Right renal pelvis (tissue), 4 donors: ENCODE data around the gene PRSS16. TPM values are rescaled to one million over a fixed set of nuclear protein-coding genes. Genes with fewer than 3 reads are reported as not detected.
"Not testable (repeated sequence)": the region's sequence is repeated elsewhere in the genome, so short reads cannot be mapped to it uniquely, and the experiment has no call there.

Experiments
- DNase-seq, 4 donors: peaks; one replicate each; pipeline ENCODE4 v3.0.0-alpha.2; 2013; ENCODE audit warnings: low read depth in 4 of 4, low spot score in 3 of 4, missing footprints in 1 of 4
- polyA plus RNA-seq, 4 donors: library from polyadenylated mRNA; unstranded; fragments of 120-200 nt; gene quantifications; one replicate each; pipeline ENCODE4 v1.2.1, GENCODE V29; 2013; ENCODE audit not compliant: insufficient read length in 4 of 4

The PRSS16 gene
- polyA plus RNA-seq, 4 donors = 0.21 to 1.5 (median 0.37) TPM

GRCh38 chr6:27241443-27241842 is 6.1 kb upstream of the PRSS16 start:
- no peak for DNase-seq

GRCh38 chr6:27242589-27243265 is 4.8 kb upstream of the PRSS16 start:
- DNase-seq = no peak

- no peak for DNase-seq
These were observed 1.3 kb downstream of the PRSS16 start for GRCh38 chr6:27248783-27249182.

- DNase-seq = no peak
These were observed 3.0 kb downstream of the PRSS16 start for GRCh38 chr6:27250277-27251111.

GRCh38 chr6:27251112-27251605 is 3.7 kb downstream of the PRSS16 start:
- no peak for DNase-seq

GRCh38 chr6:27251606-27252251 is 4.2 kb downstream of the PRSS16 start:
- DNase-seq = no peak

GRCh38 chr6:27254566-27254965 is 7.1 kb downstream of the PRSS16 start:
- no peak for DNase-seq

- no peak for DNase-seq
These were observed 8.4 kb downstream of the PRSS16 start for GRCh38 chr6:27255866-27256265.

- no peak for DNase-seq
These were observed 12.9 kb downstream of the PRSS16 start for GRCh38 chr6:27260369-27260768.

- no peak for DNase-seq
These were observed 13.4 kb downstream of the PRSS16 start for GRCh38 chr6:27260836-27261375.

- no peak for DNase-seq
These were observed 16.4 kb downstream of the PRSS16 start for GRCh38 chr6:27263886-27264285.

- not testable (repeated sequence) for DNase-seq
These were observed 19.5 kb downstream of the PRSS16 start for GRCh38 chr6:27267003-27267402.

GRCh38 chr6:27267857-27268434 is 20.4 kb downstream of the PRSS16 start:
- no peak for DNase-seq

GRCh38 chr6:27268803-27269202 is 21.3 kb downstream of the PRSS16 start:
- no peak for DNase-seq

GRCh38 chr6:27273783-27274182 is 26.3 kb downstream of the PRSS16 start:
- no peak for DNase-seq

GRCh38 chr6:27275025-27275956 is 27.8 kb downstream of the PRSS16 start:
- DNase-seq = no peak

GRCh38 chr6:27279513-27280063 is 32.1 kb downstream of the PRSS16 start:
- no peak for DNase-seq

GRCh38 chr6:27280064-27280539 is 32.6 kb downstream of the PRSS16 start:
- no peak for DNase-seq

GRCh38 chr6:27280540-27281000 is 33.1 kb downstream of the PRSS16 start:
- no peak for DNase-seq
